CD4-positive, alpha-beta memory T cell (primary cell): ENCODE results near the gene RHBDD1. TPM values are rescaled to one million over a fixed set of nuclear protein-coding genes. Genes with fewer than 3 reads are reported as not detected.

ENCODE experiments used
- CTCF ChIA-PET: fragments of 350-600 bp; sonication (Branson Sonifier 250); formaldehyde crosslinking; loops from one replicate; lab custom pipeline; 2021; ENCODE audit warnings: inconsistent platforms; ENCODE audit not compliant: partially characterized antibody; lab: Charles Lee
- POLR2A ChIA-PET: fragments of 350-600 bp; sonication (Branson Sonifier 250); formaldehyde crosslinking; loops from one replicate; lab custom pipeline; 2021; ENCODE audit not compliant: partially characterized antibody; lab: Charles Lee
- DNase-seq, 5 donors: peaks; one replicate each; pipeline versions ENCODE4 v3.0.0 to v3.0.0-alpha.2; 2020 to 2022; ENCODE audit warnings: mixed read lengths in 1 of 5
- H3K27ac ChIP-seq: one replicate; pipeline ENCODE4 v1.7.0; 2013; ENCODE audit warnings: low read depth, low read length
- H3K27me3 ChIP-seq: 2 replicates; pipeline ENCODE4 v1.7.0; 2013; ENCODE audit warnings: mild to moderate bottlenecking, low read length, moderate library complexity; ENCODE audit not compliant: insufficient read depth
- H3K36me3 ChIP-seq: 2 replicates; pipeline ENCODE4 v1.7.0; 2013; ENCODE audit warnings: mild to moderate bottlenecking, low read length, moderate library complexity; ENCODE audit not compliant: insufficient read depth
- H3K4me1 ChIP-seq: 2 replicates; pipeline ENCODE4 v1.7.0; 2013; ENCODE audit warnings: mild to moderate bottlenecking, low read length, moderate library complexity; ENCODE audit not compliant: insufficient read depth
- H3K4me3 ChIP-seq, 2 donors: one replicate each; pipeline ENCODE4 v1.7.0; 2013; ENCODE audit warnings: low read length in 2 of 2, mild to moderate bottlenecking in 1 of 2
- H3K9me3 ChIP-seq, 2 donors: one replicate each; pipeline ENCODE4 v1.7.0; 2013; ENCODE audit warnings: low read length in 2 of 2, control low read depth in 1 of 2; ENCODE audit not compliant: control insufficient read depth in 1 of 2
- H3K27ac Mint-ChIP-seq, 7 donors: one replicate each; pipeline ENCODE4 v1.8.0; 2020 to 2021; ENCODE audit warnings: mixed read lengths in 7 of 7, mild to moderate bottlenecking in 6 of 7, inconsistent platforms in 3 of 7, moderate library complexity in 3 of 7
- H3K27me3 Mint-ChIP-seq, 2 donors: one replicate each; pipeline ENCODE4 v1.8.0; 2020 to 2021; ENCODE audit warnings: mixed read lengths in 2 of 2
- H3K36me3 Mint-ChIP-seq, 2 donors: one replicate each; pipeline ENCODE4 v1.8.0; 2020 to 2021; ENCODE audit warnings: mixed read lengths in 2 of 2, inconsistent platforms in 1 of 2, mild to moderate bottlenecking in 1 of 2
- H3K4me1 Mint-ChIP-seq, 4 donors: one replicate each; pipeline ENCODE4 v1.8.0; 2020 to 2021; ENCODE audit warnings: mixed read lengths in 4 of 4, mild to moderate bottlenecking in 1 of 4
- H3K4me3 Mint-ChIP-seq, 8 donors: one replicate each; pipeline ENCODE4 v1.8.0; 2020 to 2021; ENCODE audit warnings: mixed read lengths in 8 of 8, mild to moderate bottlenecking in 7 of 8, moderate library complexity in 6 of 8, inconsistent platforms in 3 of 8
- H3K9me3 Mint-ChIP-seq, 8 donors: one replicate each; pipeline ENCODE4 v1.8.0; 2020 to 2021; ENCODE audit warnings: mixed read lengths in 8 of 8, mild to moderate bottlenecking in 5 of 8, inconsistent platforms in 3 of 8, moderate library complexity in 1 of 8
- intact Hi-C: fragments of 100-400 bp; cut with micrococcal nuclease; formaldehyde crosslinking; loops from one replicate; pipeline ENCODE4 v1.15.1; 2023
- polyA plus RNA-seq, 2 donors: library from polyadenylated mRNA; unstranded; fragments of 300-500 nt; fragmentation: Illumina TruSeq; gene quantifications; one replicate each; pipeline ENCODE4 v1.2.3, GENCODE V29; 2021
- total RNA-seq, 2 experiments: library from RNA; stranded (reverse); gene quantifications; one replicate each; pipeline ENCODE4 v1.2.3, GENCODE V29; 2021

Gene RHBDD1
- total and polyA plus RNA-seq, 4 experiments from 2014 or later = 15.6 to 66.0 (median 40.7) TPM

DNA sequence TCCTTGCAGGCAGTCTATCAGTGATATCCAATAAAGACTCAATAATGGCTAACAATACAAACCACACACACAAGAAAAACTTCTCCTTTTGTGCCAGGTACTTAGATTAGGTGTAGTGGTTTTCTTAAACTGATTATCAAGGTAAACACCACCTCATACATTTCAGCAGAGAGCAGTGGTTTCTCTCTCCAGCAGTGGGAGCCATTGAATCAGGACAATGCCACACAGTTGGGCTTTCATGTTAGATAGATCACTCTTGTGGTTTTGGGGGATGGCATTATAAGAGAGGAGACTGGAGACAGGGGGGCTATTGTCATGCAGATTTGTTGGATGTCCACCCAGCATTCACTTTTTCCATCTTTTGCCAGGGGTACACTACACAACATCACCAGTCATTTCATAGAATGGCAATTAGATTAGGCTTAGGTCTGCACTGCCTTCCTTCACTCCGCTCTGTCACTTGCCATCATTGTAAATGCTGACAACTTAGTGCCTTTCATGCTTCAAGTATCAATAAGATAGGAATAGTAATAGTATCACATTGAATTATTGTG is 22.6 kb upstream of the RHBDD1 start:
- Histone ChIP-seq H3K27ac (no peak overlapping the region), H3K9me3 (no peaks in the 10 kb centered on the region), H3K27me3 (no peaks in the 10 kb centered on the region), H3K4me3 (no peak overlapping the region), H3K4me1 (no peaks in the 10 kb centered on the region), H3K36me3 (no peaks in the 10 kb centered on the region)
- DNase-seq = no peak
- H3K27ac Mint-ChIP-seq = no peak overlapping the region
- peaks cover 19 to 32% of the 10 kb centered on the region in 2 donors for H3K27me3 Mint-ChIP-seq
- CTCF ChIA-PET = no interaction called here
- intact Hi-C loops = loop anchor here (2.0 kb wide), 1 partner anchor 294 kb away; no protein-coding TSS in a partner anchor
- POLR2A ChIA-PET = no interaction called here
- H3K4me3 Mint-ChIP-seq = no peak overlapping the region
- H3K4me1 Mint-ChIP-seq = no peaks in the 10 kb centered on the region
- H3K9me3 Mint-ChIP-seq = peaks cover 0 to 2% (median 0%) of the 10 kb centered on the region in 8 donors
- H3K36me3 Mint-ChIP-seq = no peaks in the 10 kb centered on the region

DNA sequence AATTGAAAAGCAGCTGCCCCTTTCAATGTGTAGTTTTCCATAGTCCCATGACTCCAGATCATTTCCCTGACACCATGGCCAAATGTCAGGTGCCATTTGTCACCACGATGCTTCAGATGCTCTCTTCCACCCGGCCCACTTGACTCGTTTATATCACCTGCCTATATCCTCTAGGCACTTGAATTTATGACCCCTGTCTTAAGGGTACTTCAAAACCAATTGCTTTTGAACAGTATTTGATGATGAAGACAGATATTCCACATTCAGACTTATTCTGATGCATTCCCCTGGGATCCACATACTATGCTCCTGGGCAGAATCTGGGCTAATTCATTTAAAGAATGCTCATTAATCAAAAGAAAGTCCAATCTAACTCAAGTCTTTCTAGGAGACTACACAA is 16.9 kb upstream of the RHBDD1 start:
- Histone ChIP-seq H3K27ac (no peak overlapping the region), H3K4me1 (no peaks in the 10 kb centered on the region), H3K36me3 (no peaks in the 10 kb centered on the region), H3K4me3 (no peak overlapping the region), H3K27me3 (no peaks in the 10 kb centered on the region), H3K9me3 (no peaks in the 10 kb centered on the region)
- H3K27ac Mint-ChIP-seq = no peak overlapping the region
- H3K4me1 Mint-ChIP-seq = no peaks in the 10 kb centered on the region
- POLR2A ChIA-PET = no interaction called here
- peaks cover 8 to 9% of the 10 kb centered on the region in 2 donors for H3K27me3 Mint-ChIP-seq
- intact Hi-C loops = no loop called here
- H3K36me3 Mint-ChIP-seq = peaks cover 0 to 4% of the 10 kb centered on the region in 2 donors
- CTCF ChIA-PET = no interaction called here
- no peak overlapping the region for H3K4me3 Mint-ChIP-seq
- H3K9me3 Mint-ChIP-seq = peaks cover 0 to 4% (median 2%) of the 10 kb centered on the region in 8 donors
- DNase-seq = no peak

DNA sequence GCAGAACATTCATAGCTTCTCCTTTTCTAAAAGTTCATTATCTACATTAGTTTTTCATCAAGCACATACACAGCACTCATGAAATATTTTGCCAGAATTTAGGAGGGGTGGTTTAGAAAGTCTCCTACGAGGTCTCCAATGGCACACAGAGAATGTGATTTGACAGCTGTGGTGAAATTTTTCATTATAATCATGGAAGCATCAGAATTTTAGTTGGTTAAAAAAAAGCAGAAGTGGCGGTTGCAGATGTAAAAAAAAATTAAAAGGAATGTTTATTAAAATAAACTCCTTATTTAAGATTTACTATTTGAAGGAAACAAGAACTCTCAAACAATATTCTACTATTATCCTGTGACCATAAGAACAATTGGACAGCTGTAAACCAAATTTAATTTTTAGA is 10.8 kb upstream of the RHBDD1 start:
- no peak for DNase-seq
- Histone ChIP-seq H3K36me3 (no peaks in the 10 kb centered on the region), H3K27ac (no peak overlapping the region), H3K4me1 (no peaks in the 10 kb centered on the region), H3K9me3 (no peaks in the 10 kb centered on the region), H3K27me3 (no peaks in the 10 kb centered on the region), H3K4me3 (no peak overlapping the region)
- POLR2A ChIA-PET = interaction anchor here (1.9 kb wide), 1 partner anchor 10 kb away, joined by 6 read pairs; no protein-coding TSS in a partner anchor
- no peaks in the 10 kb centered on the region for H3K4me1 Mint-ChIP-seq
- peaks cover 0 to 4% of the 10 kb centered on the region in 2 donors for H3K36me3 Mint-ChIP-seq
- intact Hi-C loops = no loop called here
- H3K27ac Mint-ChIP-seq = no peak overlapping the region
- no peak overlapping the region for H3K4me3 Mint-ChIP-seq
- peaks cover 0 to 4% (median under 1%) of the 10 kb centered on the region in 8 donors for H3K9me3 Mint-ChIP-seq
- no peaks in the 10 kb centered on the region for H3K27me3 Mint-ChIP-seq
- CTCF ChIA-PET = interaction anchor here (1.1 to 2.6 kb wide), 2 partner anchors 23 to 27 kb away, joined by 3 to 10 read pairs; no protein-coding TSS in a partner anchor

DNA sequence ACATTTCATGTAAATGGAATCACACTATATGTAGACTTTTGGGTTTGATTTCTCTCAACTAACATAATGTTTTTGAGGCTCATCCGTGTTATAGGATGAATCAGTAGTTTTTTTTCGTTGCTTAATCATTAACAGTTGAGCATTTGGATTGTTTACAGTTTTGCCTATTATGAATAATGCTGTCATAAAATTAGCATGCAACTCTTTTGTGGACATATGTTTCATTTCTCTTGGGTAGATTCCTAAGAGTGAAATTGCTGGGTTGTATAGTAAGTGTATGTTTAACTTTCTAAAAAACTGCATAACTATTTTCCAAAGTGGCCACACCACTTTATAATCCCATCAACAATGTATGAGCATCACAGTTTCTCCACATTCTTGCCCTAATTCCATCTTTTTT is 7.7 kb upstream of the RHBDD1 start:
- DNase-seq = no peak
- H3K4me3 ChIP-seq = no peak overlapping the region
- no peaks in the 10 kb centered on the region for H3K36me3 ChIP-seq
- Mint-ChIP-seq H3K4me1 (peaks cover 0 to 5% (median 0%) of the 10 kb centered on the region in 4 donors), H3K27me3 (no peaks in the 10 kb centered on the region), H3K27ac (no peak overlapping the region), H3K4me3 (no peak overlapping the region), H3K36me3 (peaks cover 9 to 11% of the 10 kb centered on the region in 2 donors), H3K9me3 (peaks cover 0 to 4% (median under 1%) of the 10 kb centered on the region in 8 donors)
- intact Hi-C loops = no loop called here
- H3K4me1 ChIP-seq = peaks cover 2% of the 10 kb centered on the region
- POLR2A ChIA-PET = no interaction called here
- CTCF ChIA-PET = interaction anchor here (1.2 kb wide), 1 partner anchor 26 kb away, joined by 5 read pairs; no protein-coding TSS in a partner anchor
- no peaks in the 10 kb centered on the region for H3K9me3 ChIP-seq
- no peaks in the 10 kb centered on the region for H3K27me3 ChIP-seq
- H3K27ac ChIP-seq = no peak overlapping the region

DNA sequence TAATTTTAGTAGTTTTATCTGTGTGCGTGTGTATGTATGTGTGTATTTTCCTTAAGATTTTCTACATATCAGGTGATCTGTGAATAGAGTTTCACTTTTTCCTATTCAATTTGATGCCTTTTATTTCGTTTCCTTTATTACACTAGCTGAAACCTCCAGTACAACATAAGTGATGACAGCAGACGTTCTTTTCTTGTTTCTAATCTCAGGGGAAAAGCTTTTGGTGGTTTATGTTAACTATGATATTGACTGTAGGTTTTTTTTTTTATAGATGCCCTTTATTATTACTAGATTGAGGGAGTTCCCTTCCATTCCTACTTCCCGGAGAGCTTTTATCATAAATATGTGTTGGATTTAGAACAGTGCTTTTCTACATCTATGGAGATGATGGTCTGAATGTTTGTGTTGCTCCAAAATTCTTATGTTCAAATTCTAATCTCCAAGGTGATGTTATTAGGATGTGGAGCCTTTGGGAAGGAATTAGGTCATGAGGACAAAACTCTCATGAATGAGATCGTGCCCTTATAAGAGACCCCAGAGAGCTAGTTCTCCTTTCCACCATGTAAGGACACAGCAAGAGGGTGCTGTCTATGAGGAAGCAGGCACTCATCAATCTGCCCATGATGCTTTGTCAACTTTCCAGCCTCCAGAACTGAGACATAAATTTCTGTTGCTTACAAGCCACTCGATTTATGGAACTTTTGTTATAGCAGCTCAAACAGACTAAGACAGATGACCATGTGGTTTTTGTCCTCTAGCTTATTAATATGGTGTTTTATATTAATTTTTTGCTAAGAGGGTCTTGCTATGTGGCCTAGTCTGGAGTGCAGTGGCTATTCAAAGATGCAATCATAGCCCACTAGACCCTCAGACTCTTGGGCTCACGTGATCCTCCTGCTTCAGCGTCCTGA is 5.9 kb upstream of the RHBDD1 start:
- H3K27me3 ChIP-seq = no peaks in the 10 kb centered on the region
- Mint-ChIP-seq H3K36me3 (peaks cover 7 to 9% of the 10 kb centered on the region in 2 donors), H3K9me3 (no peaks in the 10 kb centered on the region), H3K27ac (no peak overlapping the region), H3K27me3 (no peaks in the 10 kb centered on the region), H3K4me3 (no peak overlapping the region), H3K4me1 (peaks cover 2 to 18% (median 10%) of the 10 kb centered on the region in 4 donors)
- no peaks in the 10 kb centered on the region for H3K9me3 ChIP-seq
- intact Hi-C loops = loop anchor here (10.0 kb wide), 2 partner anchors 645 to 1885 kb away; partner anchors contain the start of gene AGFG1
- H3K36me3 ChIP-seq = no peaks in the 10 kb centered on the region
- no peak overlapping the region for H3K4me3 ChIP-seq
- no peak for DNase-seq
- ChIA-PET POLR2A (no interaction called here), CTCF (interaction anchor here (1.0 kb wide), 1 partner anchor 27 kb away, joined by 4 read pairs; no protein-coding TSS in a partner anchor)
- no peak overlapping the region for H3K27ac ChIP-seq
- H3K4me1 ChIP-seq = peaks cover 19% of the 10 kb centered on the region

DNA sequence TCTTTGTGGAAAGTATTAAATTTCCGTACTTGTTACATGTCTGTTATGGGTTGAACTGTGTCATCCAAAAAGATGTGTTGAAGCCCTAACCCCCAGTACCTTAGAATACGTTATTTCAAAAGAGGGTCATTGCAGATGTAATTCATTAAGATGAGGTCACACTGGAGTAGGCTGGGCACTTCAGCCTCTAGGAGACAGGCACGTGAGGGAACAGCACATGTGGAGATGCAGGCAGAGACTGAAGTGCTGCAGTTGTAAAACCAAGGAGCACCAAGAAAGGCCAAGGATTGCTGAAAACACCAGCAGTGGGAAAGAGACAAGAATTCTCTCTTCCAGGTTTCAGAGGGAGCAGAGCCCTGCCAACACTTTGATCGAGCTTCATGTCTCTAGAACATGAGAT is 4.6 kb upstream of the RHBDD1 start:
- Histone ChIP-seq H3K36me3 (no peaks in the 10 kb centered on the region), H3K4me3 (no peak overlapping the region), H3K27me3 (no peaks in the 10 kb centered on the region), H3K9me3 (no peaks in the 10 kb centered on the region), H3K4me1 (peaks cover 20% of the 10 kb centered on the region), H3K27ac (no peak overlapping the region)
- DNase-seq = no peak
- intact Hi-C loops = loop anchor here (10.0 kb wide), 2 partner anchors 644 to 1886 kb away; partner anchors contain the start of gene AGFG1
- CTCF ChIA-PET = no interaction called here
- Mint-ChIP-seq H3K27me3 (no peaks in the 10 kb centered on the region), H3K27ac (no peak overlapping the region), H3K36me3 (peaks cover 7 to 16% of the 10 kb centered on the region in 2 donors), H3K4me1 (peaks cover 2 to 26% (median 16%) of the 10 kb centered on the region in 4 donors), H3K9me3 (no peaks in the 10 kb centered on the region), H3K4me3 (no peak overlapping the region)
- POLR2A ChIA-PET = no interaction called here

DNA sequence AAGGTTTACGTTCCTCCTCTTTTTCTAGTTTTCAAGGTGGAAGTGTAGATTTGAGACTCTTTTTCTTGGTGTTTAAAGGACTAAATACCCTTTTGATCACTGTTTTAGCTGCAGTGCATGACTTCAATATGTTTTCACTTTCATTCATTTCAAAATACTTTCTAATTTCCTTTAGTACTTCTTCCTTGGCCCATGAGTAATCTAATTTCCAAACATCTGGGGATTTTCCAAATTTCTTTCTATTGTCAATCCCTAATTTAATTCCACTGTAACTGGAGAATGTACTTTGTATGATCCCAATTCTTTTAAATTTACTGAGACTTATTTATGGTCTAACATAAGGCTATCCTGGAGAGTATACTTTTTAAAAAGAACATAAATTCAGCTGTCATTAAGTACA is 3.8 kb upstream of the RHBDD1 start:
- no peak overlapping the region for H3K4me3 ChIP-seq
- H3K9me3 Mint-ChIP-seq = no peaks in the 10 kb centered on the region
- H3K27me3 ChIP-seq = no peaks in the 10 kb centered on the region
- H3K27ac Mint-ChIP-seq = no peak overlapping the region
- ChIA-PET POLR2A (no interaction called here), CTCF (no interaction called here)
- H3K27ac ChIP-seq = no peak overlapping the region
- DNase-seq = no peak
- H3K9me3 ChIP-seq = no peaks in the 10 kb centered on the region
- peaks cover 4 to 34% (median 19%) of the 10 kb centered on the region in 4 donors for H3K4me1 Mint-ChIP-seq
- no peaks in the 10 kb centered on the region for H3K27me3 Mint-ChIP-seq
- peaks cover 7 to 17% of the 10 kb centered on the region in 2 donors for H3K36me3 Mint-ChIP-seq
- H3K4me3 Mint-ChIP-seq = no peak overlapping the region
- intact Hi-C loops = loop anchor here (10.0 kb wide), 2 partner anchors 643 to 1887 kb away; partner anchors contain the start of gene AGFG1
- H3K36me3 ChIP-seq = no peaks in the 10 kb centered on the region
- H3K4me1 ChIP-seq = peaks cover 26% of the 10 kb centered on the region
